HG03039 (cell line): ENCODE measurements around the gene SOCS1.

Experiments used
- ATAC-seq: cut with Tn5 transposase; IDR thresholded peaks from one replicate; pipeline ENCODE4 v1.9.1; 2021; ENCODE audit warnings: mild to moderate bottlenecking, moderate library complexity; ENCODE audit not compliant: unreplicated experiment

Gene SOCS1

GRCh38 chr16:11263737-11264136 lies 7.7 kb upstream of the SOCS1 start:
- no peak for ATAC-seq

DNA sequence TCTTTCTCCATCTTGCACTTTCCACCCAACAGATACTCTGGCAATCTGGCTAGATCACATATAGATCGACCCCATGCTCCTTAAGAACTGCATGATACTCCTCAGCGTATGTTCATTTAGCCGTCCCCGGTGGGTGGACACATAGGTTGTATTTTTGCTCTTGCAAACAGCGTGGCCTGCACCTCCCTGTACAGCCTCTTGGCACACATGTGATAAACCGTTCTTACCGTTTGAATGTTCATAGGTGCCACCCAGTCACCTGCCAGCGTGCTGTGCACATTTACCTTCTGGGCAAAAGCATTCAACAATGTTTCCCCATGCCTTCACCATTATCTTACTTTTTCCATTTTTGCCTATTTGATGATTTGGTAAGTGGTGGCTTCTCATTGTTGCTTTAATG lies 6.9 kb upstream of the SOCS1 start:
- ATAC-seq: no peak

- no peak for ATAC-seq
These were observed 4.6 kb upstream of the SOCS1 start for GRCh38 chr16:11260596-11260966.

- no peak for ATAC-seq
These were observed 3.9 kb upstream of the SOCS1 start for GRCh38 chr16:11259655-11260595.

DNA sequence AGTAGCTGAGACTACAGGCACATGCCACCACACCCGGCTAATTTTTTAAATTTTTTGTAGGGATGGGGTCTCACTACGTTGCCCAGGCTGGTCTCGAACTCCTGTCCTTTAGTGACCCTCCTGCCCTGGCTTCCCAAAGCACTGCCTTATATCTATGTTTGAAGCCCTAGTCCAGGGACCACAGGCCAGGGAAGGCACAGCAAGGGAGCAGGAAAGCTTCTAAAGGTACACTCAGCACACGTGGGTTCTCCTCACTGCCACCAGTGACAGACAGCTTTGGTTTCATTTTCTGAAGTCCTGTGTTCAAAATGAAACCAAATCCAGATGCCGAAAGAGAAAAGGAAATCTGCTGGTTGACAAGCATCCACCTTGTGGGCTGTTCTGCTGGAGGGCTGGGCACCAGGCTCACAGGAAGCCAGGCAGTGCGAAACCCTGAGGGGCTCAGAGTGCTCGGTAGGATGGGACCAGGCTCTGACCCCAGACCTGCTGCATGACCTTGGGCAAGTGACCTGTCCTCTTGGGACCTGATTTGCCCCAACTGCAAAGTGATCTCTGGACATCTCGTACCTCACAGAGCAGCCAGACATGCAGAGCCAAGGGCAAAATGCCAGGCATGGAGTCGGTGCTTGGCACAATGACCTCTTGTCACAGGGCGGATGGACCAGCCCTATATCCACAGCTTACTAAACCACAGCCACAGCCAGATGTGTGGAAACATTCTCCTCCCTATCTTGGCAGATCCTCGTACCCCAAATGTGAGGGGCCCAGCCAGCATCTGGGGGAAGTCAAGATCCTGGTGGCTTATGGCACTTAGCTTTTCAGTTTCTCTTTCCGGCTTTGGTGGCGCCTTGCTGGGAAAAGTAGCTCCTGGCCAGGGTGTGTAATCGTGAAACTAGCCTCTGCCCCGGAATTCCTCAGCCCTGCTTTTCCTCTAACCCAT lies 2.8 kb upstream of the SOCS1 start:
- ATAC-seq: no peak

GRCh38 chr16:11257131-11257938 lies 1.3 kb upstream of the SOCS1 start:
- no peak for ATAC-seq

DNA sequence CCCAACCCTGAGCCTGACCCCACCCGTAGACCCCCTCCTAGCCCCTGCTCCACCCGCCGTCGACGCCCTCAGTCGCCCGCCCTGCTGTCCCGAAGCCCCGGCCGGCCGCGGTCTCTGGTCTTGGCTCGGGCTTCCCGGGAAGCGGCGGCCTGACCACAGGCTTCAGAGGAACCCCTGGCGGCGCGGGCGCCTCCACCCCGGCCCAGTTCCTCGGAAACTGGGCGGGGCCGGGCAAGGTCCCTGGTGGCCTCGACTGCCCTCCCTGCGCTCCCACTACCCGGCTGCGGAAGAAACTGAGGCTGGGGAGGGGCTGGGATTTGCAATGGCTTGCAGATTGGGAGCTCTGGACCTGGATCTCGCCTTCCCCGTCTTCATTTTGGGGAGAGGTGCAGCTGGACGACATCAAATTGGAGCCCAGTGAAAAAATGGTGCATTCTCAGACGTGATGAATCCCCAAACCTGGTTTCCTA lies 692 bp upstream of the SOCS1 start:
- ATAC-seq: no peak

- ATAC-seq: peak; percentile 17
These were observed 879 bp downstream of the SOCS1 start for GRCh38 chr16:11254913-11255736.

DNA sequence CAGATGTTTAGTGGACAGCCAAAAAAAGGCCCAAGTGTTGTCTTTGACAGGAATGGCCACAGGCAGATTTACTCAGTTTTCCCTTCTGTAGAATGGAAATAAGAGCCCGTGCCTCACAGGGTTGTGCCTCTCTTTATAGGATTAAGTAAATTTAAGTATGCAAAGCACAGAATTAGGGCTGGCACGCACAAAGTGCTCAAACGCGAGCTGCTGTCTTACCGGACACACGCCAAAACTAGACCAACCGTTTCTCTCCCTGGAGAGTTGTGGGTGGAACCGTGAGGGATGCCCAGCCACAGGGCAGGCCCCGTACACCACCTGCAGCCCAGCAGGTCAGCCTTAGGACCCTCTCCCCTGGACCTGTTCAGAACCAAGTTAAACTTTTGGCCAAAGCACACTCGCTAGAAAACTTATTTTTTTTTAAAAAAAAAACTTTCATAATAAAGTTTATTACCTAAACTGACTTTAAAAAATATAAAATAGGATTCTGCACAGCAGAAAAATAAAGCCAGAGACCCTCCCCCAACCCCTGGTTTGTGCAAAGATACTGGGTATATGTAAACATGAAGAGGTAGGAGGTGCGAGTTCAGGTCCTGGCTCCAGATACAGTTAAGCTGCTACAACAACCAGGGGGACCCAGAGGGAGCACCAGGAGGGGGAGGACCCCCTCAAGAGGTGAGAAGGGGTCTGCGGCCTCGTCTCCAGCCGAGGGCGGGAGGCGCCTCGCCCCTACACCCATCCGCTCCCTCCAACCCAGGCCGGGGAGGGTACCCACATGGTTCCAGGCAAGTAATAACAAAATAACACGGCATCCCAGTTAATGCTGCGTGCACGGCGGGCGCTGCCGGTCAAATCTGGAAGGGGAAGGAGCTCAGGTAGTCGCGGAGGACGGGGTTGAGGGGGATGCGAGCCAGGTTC lies 1.8 kb downstream of the SOCS1 start:
- no peak for ATAC-seq

DNA sequence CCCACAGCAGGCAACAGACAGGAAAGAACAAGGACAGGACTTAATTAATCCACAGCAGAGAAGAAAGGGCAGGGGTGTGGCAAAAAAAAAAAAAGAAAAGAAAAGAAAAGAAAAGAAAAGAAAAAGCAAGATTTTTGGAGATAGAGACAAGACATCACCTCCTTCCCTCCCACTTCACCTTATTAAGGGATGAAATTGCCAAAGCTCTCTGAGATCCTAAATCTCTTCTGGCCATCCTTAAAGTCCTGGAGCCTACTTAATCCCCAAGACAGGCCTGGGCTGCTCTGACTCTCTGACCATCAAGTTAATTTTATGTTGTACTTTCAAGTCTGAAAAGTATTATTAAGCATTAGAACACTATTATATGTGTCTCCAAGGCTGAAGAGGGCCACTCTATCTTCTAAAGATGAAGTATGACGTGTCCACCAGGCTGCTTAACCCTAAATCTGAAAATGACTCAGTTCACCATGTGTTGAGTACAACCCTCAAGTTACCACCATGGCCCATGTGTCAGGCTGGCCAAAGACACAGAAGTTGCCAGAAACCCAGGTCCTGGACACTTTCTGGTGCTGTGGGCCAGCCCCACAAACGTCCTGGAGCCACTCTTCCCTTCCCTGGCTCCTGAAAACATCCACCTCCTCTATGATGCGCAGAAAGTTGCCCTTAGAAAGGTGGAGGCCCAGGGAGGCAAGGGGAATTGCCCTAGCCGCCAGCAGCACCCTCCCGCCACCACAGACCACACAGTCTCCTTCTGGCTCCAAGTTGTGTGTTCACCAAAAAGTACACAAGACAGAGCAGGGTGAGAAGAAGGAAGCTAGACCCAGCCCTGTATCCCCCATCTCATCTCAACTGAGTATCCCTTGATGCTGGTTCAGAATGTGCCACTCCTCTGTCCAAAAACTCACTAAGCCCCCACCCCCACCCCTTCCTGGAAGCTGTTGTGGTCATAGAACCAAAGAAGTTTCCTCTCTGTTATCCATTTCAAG lies 2.7 kb downstream of the SOCS1 start:
- ATAC-seq: no peak

GRCh38 chr16:11252482-11252931 lies 3.5 kb downstream of the SOCS1 start:
- ATAC-seq: no peak

GRCh38 chr16:11251525-11252481 lies 4.2 kb downstream of the SOCS1 start:
- no peak for ATAC-seq

DNA sequence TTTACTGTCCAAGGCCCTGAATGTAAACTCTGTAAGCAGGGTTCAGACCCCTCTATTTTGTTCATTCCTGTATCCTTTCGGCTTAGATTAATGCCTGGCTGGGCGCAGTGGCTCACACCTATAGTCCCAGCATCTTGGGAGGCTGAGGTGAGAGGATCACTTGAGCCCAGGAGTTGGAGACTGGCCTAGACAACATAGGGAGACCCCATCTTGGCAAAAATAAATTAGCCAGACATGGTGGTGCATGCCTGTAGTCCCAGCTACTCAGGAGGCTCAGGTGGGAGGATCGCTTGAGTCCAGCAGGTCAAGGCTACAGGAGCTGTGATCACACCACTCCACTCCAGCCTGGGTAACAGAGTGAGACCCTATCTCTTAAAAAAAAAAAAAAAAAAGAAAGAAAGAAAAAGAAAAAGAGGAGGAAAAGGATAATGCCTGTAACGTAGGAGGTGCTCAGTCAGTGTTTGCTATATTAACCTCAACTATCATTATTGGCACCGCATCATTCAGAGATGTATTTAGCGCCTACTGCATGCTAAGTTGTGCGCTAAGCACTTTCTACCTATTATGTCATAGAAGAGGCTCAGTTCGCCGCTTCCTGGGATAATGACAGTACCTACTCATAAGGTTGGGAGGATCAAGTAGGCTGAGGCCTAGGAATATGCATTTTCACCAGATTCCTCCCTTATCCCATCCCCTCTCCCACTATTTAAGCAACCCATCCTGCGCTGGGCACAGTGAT lies 5.0 kb downstream of the SOCS1 start:
- no peak for ATAC-seq

- ATAC-seq: no peak
These were observed 5.8 kb downstream of the SOCS1 start for GRCh38 chr16:11250091-11250785.
